Lower lobe of right lung (tissue), 2 donors: ENCODE data around the gene PMF1. TPM values are rescaled to one million over a fixed set of nuclear protein-coding genes. Genes with fewer than 3 reads are reported as not detected.

ENCODE experiments used
- ATAC-seq, 2 donors: fragments of 200-7000 bp; cut with Tn5 transposase; one replicate each; pipeline ENCODE4 v1.9.1; 2020 to 2022; ENCODE audit warnings: mild to moderate bottlenecking in 2 of 2, moderate library complexity in 2 of 2
- DNase-seq: peaks from one replicate; pipeline ENCODE4 v3.0.0-alpha.2; 2020
- H3K27ac ChIP-seq: fragments of 200-600 bp; one replicate; pipeline ENCODE4 v1.8.0; 2022
- H3K27me3 ChIP-seq: fragments of 200-600 bp; one replicate; pipeline ENCODE4 v1.8.0; 2022; ENCODE audit warnings: low read depth
- H3K36me3 ChIP-seq: fragments of 200-600 bp; one replicate; pipeline ENCODE4 v1.8.0; 2022; ENCODE audit warnings: mild to moderate bottlenecking
- H3K4me1 ChIP-seq: fragments of 200-600 bp; one replicate; pipeline ENCODE4 v1.8.0; 2022
- H3K4me3 ChIP-seq: fragments of 200-600 bp; one replicate; pipeline ENCODE4 v1.8.0; 2022; ENCODE audit warnings: mild to moderate bottlenecking
- H3K9me3 ChIP-seq: fragments of 200-600 bp; one replicate; pipeline ENCODE4 v1.8.0; 2022
- intact Hi-C: fragments of 100-400 bp; cut with DNase I; formaldehyde crosslinking; loops from one replicate; pipeline ENCODE4 v1.11.0; 2022
- total RNA-seq: library from RNA; stranded (reverse); fragmentation: NEBNext Ultra II Directional; extraction: Animal tissue kit (Norgen Biotek cat#: 25700); gene quantifications from one replicate; pipeline ENCODE4 v1.2.1, GENCODE V29; 2021
- TF ChIP-seq, protein P1 (sequence below): fragments of 200-600 bp; IDR thresholded peaks from one replicate; pipeline ENCODE4 v1.8.0; 2022; ENCODE audit warnings: antibody characterized with exemption, mild to moderate bottlenecking
- donor health status: DM: no; HTN: yes; CAD: no; lungs with severe emphysema.

PMF1 gene
- total RNA-seq, 1 donor from 2014 or later = 45.3 TPM

DNA sequence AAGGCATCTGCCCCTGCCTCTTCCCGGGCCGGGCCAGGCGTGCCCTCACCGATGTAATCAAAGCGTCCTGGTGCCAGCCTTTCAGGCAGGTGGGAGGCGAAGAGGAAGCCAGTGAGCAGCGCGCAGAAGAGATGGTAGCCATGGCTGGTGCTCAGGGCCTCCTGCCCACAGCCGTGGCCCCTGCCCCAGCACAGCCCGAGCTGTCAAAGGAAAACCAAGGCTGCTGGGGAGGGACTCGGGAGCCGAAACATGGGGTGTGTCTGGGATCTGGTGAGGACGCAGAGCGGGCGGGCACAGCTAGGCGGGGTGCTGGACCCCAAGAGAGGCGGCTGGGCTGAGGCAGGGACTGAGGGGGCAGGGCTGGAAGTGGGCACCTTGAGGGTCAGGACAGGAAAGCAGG, 31.9 kb downstream of the PMF1 start:
- DNase-seq (no peak), ATAC-seq (no peak)
- Histone ChIP-seq H3K9me3 (no peaks in the 10 kb centered on the region), H3K27me3 (peaks cover 11% of the 10 kb centered on the region), H3K4me1 (peaks cover 27% of the 10 kb centered on the region), H3K27ac (no peak overlapping the region), H3K4me3 (no peak overlapping the region), H3K36me3 (peaks cover 20% of the 10 kb centered on the region)
- intact Hi-C loops = no loop called here
- TF ChIP-seq, protein P1, sequence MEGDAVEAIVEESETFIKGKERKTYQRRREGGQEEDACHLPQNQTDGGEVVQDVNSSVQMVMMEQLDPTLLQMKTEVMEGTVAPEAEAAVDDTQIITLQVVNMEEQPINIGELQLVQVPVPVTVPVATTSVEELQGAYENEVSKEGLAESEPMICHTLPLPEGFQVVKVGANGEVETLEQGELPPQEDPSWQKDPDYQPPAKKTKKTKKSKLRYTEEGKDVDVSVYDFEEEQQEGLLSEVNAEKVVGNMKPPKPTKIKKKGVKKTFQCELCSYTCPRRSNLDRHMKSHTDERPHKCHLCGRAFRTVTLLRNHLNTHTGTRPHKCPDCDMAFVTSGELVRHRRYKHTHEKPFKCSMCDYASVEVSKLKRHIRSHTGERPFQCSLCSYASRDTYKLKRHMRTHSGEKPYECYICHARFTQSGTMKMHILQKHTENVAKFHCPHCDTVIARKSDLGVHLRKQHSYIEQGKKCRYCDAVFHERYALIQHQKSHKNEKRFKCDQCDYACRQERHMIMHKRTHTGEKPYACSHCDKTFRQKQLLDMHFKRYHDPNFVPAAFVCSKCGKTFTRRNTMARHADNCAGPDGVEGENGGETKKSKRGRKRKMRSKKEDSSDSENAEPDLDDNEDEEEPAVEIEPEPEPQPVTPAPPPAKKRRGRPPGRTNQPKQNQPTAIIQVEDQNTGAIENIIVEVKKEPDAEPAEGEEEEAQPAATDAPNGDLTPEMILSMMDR = no peak

DNA sequence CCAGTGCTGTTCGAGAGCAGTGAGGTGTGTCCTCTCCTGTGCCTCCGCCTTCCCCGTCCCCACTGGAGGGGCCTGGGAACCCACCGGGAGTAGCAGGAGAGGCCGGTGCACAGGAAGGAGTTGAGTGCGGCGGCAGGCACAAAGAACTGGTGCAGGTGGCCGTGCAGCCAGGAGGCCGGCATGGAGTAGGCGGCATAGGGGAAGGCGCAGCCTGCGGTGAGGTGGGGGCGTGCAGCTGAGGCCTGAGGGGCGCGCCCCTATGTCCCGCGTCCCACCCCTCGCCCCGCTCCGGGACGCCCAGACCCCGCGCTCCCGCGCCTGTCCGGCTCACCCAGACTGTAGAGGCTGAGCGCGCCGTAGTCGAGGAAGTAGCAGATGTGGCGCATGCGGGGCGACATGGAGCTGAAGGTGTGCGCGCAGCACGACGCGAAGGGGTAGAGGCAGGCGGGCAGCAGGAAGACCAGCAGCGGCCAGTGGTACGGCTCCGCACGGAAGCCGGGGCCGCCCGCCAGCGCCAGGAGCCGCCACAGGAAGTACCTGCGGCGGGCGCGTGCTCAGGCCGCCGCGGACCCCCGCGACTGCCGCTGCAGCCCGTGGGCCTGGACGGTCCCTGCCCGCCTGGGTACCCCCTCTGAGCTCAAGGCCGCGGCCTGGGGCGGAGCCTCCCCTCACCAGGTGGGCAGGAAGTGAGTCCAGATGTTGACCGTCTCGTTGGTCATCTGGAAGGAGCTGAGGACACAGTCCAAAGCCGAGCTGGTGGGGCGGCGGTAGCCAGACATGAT, 32.8 kb downstream of the PMF1 start:
- peaks cover 11% of the 10 kb centered on the region for H3K27me3 ChIP-seq
- peaks cover 27% of the 10 kb centered on the region for H3K4me1 ChIP-seq
- peak overlapping the region; percentile 48 for H3K4me3 ChIP-seq
- intact Hi-C loops = no loop called here
- peak; percentile 31 to 44 for ATAC-seq
- DNase-seq = peak; percentile 59
- H3K9me3 ChIP-seq = no peaks in the 10 kb centered on the region
- TF ChIP-seq, protein P1 = no peak
- peaks cover 21% of the 10 kb centered on the region for H3K36me3 ChIP-seq
- H3K27ac ChIP-seq = no peak overlapping the region

- Histone ChIP-seq H3K4me1 (peaks cover 27% of the 10 kb centered on the region), H3K27ac (no peak overlapping the region), H3K4me3 (peak overlapping the region; percentile 48), H3K27me3 (peaks cover 11% of the 10 kb centered on the region), H3K36me3 (peaks cover 23% of the 10 kb centered on the region), H3K9me3 (no peaks in the 10 kb centered on the region)
- intact Hi-C loops = no loop called here
- ATAC-seq (no peak), DNase-seq (no peak)
- TF ChIP-seq, protein P1 = no peak
Observed at GRCh38 chr1:156246241-156246780, 33.5 kb downstream of the PMF1 start.

DNA sequence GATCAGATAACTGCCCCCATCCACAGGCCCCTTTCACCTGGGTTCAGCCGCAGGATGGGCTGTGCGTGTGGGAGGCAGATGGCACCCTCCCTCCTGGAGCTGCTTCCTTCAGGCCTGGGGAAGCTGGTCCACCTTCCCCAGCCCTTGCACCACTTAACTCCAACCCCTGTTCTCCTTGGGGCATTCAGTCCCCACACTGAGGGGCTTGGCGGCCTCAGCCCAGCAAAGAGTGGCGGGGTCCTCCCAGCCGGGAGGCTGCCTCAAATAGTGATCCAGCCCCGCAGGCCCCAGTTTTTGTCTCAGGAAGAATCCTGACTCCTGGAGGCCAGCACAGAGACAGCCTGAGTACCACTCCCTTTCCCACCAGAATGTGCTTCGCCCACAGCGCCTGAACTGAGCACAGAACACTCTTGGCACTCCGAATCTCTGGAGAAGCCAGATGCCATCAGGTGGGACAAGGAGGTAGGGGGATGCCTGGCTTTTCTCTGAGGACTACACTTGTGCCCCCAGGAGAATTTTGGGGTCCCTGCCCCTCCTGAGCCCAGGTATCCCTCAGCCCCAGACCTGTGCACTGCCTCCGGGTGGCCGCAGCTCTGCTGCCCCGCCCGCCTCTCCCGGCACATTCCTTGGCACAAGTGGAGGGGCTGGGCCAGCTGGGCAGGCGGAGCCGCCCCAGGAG, 34.1 kb downstream of the PMF1 start:
- DNase-seq (no peak), ATAC-seq (peak; percentile 56 to 60)

More for the DNA sequence above, 34.1 kb downstream of the PMF1 start:
- peaks cover 27% of the 10 kb centered on the region for H3K4me1 ChIP-seq
- TF ChIP-seq, protein P1 = no peak
- no peak overlapping the region for H3K27ac ChIP-seq
- intact Hi-C loops = no loop called here
- H3K4me3 ChIP-seq = no peak overlapping the region
- peaks cover 29% of the 10 kb centered on the region for H3K36me3 ChIP-seq
- peaks cover 11% of the 10 kb centered on the region for H3K27me3 ChIP-seq
- no peaks in the 10 kb centered on the region for H3K9me3 ChIP-seq
